ENCODE results near the gene CMIP.

The CMIP gene

GRCh38 chr16:81517629-81518438, 73.2 kb downstream of the CMIP start:
- H3K4me3 ChIP-seq (ENCODE audit: low read length): no peak overlapping the region
- peak; percentile 57 for DNase-seq (ENCODE audit: low read depth)

GRCh38 chr16:81518439-81518757, 73.8 kb downstream of the CMIP start:
- H3K4me3 ChIP-seq (ENCODE audit: low read length): no peak overlapping the region
- no peak for TF ChIP-seq CTCF (IDR thresholded peaks at IDR 0.05; ENCODE audit: insufficient read depth, low read depth, low read length, missing control alignments)
- no peak for DNase-seq (ENCODE audit: low read depth)

More at GRCh38 chr16:81517629-81518438, 73.2 kb downstream of the CMIP start:
- no peak for TF ChIP-seq CTCF (IDR thresholded peaks at IDR 0.05; ENCODE audit: insufficient read depth, low read depth, low read length, missing control alignments)

- TF ChIP-seq CTCF (IDR thresholded peaks at IDR 0.05; ENCODE audit: insufficient read depth, low read depth, low read length, missing control alignments): no peak
- no peak for DNase-seq (ENCODE audit: low read depth)
- no peak overlapping the region for H3K4me3 ChIP-seq (ENCODE audit: low read length)
Measured at GRCh38 chr16:81519301-81520150, 74.9 kb downstream of the CMIP start.

GRCh38 chr16:81520151-81520470, 75.5 kb downstream of the CMIP start:
- H3K4me3 ChIP-seq (ENCODE audit: low read length): no peak overlapping the region
- no peak for DNase-seq (ENCODE audit: low read depth)
- no peak for TF ChIP-seq CTCF (IDR thresholded peaks at IDR 0.05; ENCODE audit: insufficient read depth, low read depth, low read length, missing control alignments)

GRCh38 chr16:81520560-81521135, 76.0 kb downstream of the CMIP start:
- no peak overlapping the region for H3K4me3 ChIP-seq (ENCODE audit: low read length)
- TF ChIP-seq CTCF (IDR thresholded peaks at IDR 0.05; ENCODE audit: insufficient read depth, low read depth, low read length, missing control alignments): no peak
- no peak for DNase-seq (ENCODE audit: low read depth)

- DNase-seq (ENCODE audit: low read depth): no peak
Measured at GRCh38 chr16:81521141-81521626, 76.6 kb downstream of the CMIP start.

More at GRCh38 chr16:81521141-81521626, 76.6 kb downstream of the CMIP start:
- no peak for TF ChIP-seq CTCF (IDR thresholded peaks at IDR 0.05; ENCODE audit: insufficient read depth, low read depth, low read length, missing control alignments)
- no peak overlapping the region for H3K4me3 ChIP-seq (ENCODE audit: low read length)
